H9 (cell line): Measurements from ENCODE around the gene TRANK1. TPM values are rescaled to one million over a fixed set of nuclear protein-coding genes. Genes with fewer than 3 reads are reported as not detected.

Experiments used
- DNase-seq: peaks from one replicate; pipeline ENCODE4 v3.0.0-alpha.2; 2017
- H2AFZ ChIP-seq: one replicate; pipeline ENCODE4 v1.6.1; 2013; ENCODE audit warnings: mild to moderate bottlenecking, low read length, control low read depth, moderate library complexity
- H2AK5ac ChIP-seq: 2 replicates; pipeline ENCODE4 v1.6.1; 2013; ENCODE audit warnings: low read length, control low read depth, mixed read lengths; ENCODE audit not compliant: insufficient read length
- H2BK120ac ChIP-seq: one replicate; pipeline ENCODE4 v1.6.1; 2013; ENCODE audit warnings: low read depth, mild to moderate bottlenecking, low read length, control low read depth, inconsistent platforms; ENCODE audit not compliant: poor library complexity, severe bottlenecking
- H2BK12ac ChIP-seq: 2 replicates; pipeline ENCODE4 v1.6.1; 2013; ENCODE audit warnings: low read length, control low read depth, mixed read lengths, low read depth; ENCODE audit not compliant: insufficient read length
- H2BK15ac ChIP-seq: 2 replicates; pipeline ENCODE4 v1.6.1; 2013; ENCODE audit warnings: low read depth, low read length, control low read depth
- H2BK20ac ChIP-seq: one replicate; pipeline ENCODE4 v1.6.1; 2013; ENCODE audit warnings: low read depth, mild to moderate bottlenecking, low read length, control low read depth, inconsistent platforms; ENCODE audit not compliant: poor library complexity, severe bottlenecking
- H2BK5ac ChIP-seq: 2 replicates; pipeline ENCODE4 v1.6.1; 2013; ENCODE audit warnings: low read length, control low read depth, mixed read lengths; ENCODE audit not compliant: insufficient read length
- H3K14ac ChIP-seq: 2 replicates; pipeline ENCODE4 v1.6.1; 2013; ENCODE audit warnings: low read length, control low read depth; ENCODE audit not compliant: insufficient read depth
- H3K18ac ChIP-seq: 2 replicates; pipeline ENCODE4 v1.6.1; 2013; ENCODE audit warnings: low read depth, mild to moderate bottlenecking, mixed read lengths, low read length, control low read depth; ENCODE audit not compliant: insufficient read length
- H3K23ac ChIP-seq: 2 replicates; pipeline ENCODE4 v1.6.1; 2013; ENCODE audit warnings: low read length, control low read depth, mixed read lengths, low read depth; ENCODE audit not compliant: insufficient read length
- H3K23me2 ChIP-seq: 2 replicates; pipeline ENCODE4 v1.6.1; 2013; ENCODE audit warnings: low read depth, mild to moderate bottlenecking, mixed read lengths, low read length, control low read depth; ENCODE audit not compliant: insufficient read length, poor library complexity, severe bottlenecking
- H3K27ac ChIP-seq: 2 replicates; pipeline ENCODE4 v1.5.1; 2013; ENCODE audit warnings: low read length, control low read depth, mixed read lengths, low read depth; ENCODE audit not compliant: insufficient read length
- H3K27me3 ChIP-seq: 2 replicates; pipeline ENCODE4 v1.6.1; 2013; ENCODE audit warnings: low read length, control low read depth, inconsistent platforms; ENCODE audit not compliant: insufficient read depth
- H3K4ac ChIP-seq: 2 replicates; pipeline ENCODE4 v1.6.1; 2013; ENCODE audit warnings: low read depth, mild to moderate bottlenecking, control low read depth, inconsistent platforms, low read length, moderate library complexity
- H3K4me1 ChIP-seq: 2 replicates; pipeline ENCODE4 v1.6.1; 2013; ENCODE audit warnings: low read length, control low read depth, inconsistent platforms; ENCODE audit not compliant: insufficient read depth
- H3K4me2 ChIP-seq: 2 replicates; pipeline ENCODE4 v1.6.1; 2013; ENCODE audit warnings: low read length, control low read depth, mixed read lengths; ENCODE audit not compliant: insufficient read length, insufficient read depth
- H3K56ac ChIP-seq: 2 replicates; pipeline ENCODE4 v1.6.1; 2013; ENCODE audit warnings: low read depth, mild to moderate bottlenecking, mixed read lengths, low read length, control low read depth; ENCODE audit not compliant: insufficient read length
- H3K79me1 ChIP-seq: 2 replicates; pipeline ENCODE4 v1.6.1; 2013; ENCODE audit warnings: low read depth, mild to moderate bottlenecking, moderate library complexity, low read length, control low read depth, inconsistent platforms; ENCODE audit not compliant: insufficient read depth, poor library complexity, severe bottlenecking
- H3K79me2 ChIP-seq: 2 replicates; pipeline ENCODE4 v1.6.1; 2013; ENCODE audit warnings: low read length, control low read depth, inconsistent platforms; ENCODE audit not compliant: insufficient read depth
- H3K9ac ChIP-seq: 2 replicates; pipeline ENCODE4 v1.6.1; 2013; ENCODE audit warnings: low read length, control low read depth, mixed read lengths; ENCODE audit not compliant: insufficient read length; ENCODE audit errors: extremely low read depth
- H3K9me3 ChIP-seq: one replicate; pipeline ENCODE4 v1.6.1; 2013; ENCODE audit warnings: low read depth, low read length, inconsistent platforms; ENCODE audit not compliant: control insufficient read depth
- H3T11ph ChIP-seq: one replicate; pipeline ENCODE4 v1.6.1; 2013; ENCODE audit warnings: mild to moderate bottlenecking, low read length, control low read depth, inconsistent platforms
- H4K20me1 ChIP-seq: one replicate; pipeline ENCODE4 v1.6.1; 2013; ENCODE audit not compliant: control insufficient read depth, insufficient read length, insufficient read depth
- H4K5ac ChIP-seq: 2 replicates; pipeline ENCODE4 v1.6.1; 2013; ENCODE audit warnings: low read depth, mild to moderate bottlenecking, mixed read lengths, low read length, control low read depth; ENCODE audit not compliant: insufficient read length
- H4K8ac ChIP-seq: replicated peaks from 2 replicates; pipeline ENCODE4 v1.6.1; 2013; ENCODE audit warnings: low read length, control low read depth, mixed read lengths, low read depth; ENCODE audit not compliant: insufficient read length
- H4K91ac ChIP-seq: 2 replicates; pipeline ENCODE4 v1.6.1; 2013; ENCODE audit warnings: low read depth, mild to moderate bottlenecking, moderate library complexity, mixed read lengths, low read length, control low read depth; ENCODE audit not compliant: insufficient read length
- H3K27ac Mint-ChIP-seq, 3 experiments: 2 replicates in 2 of 3; 3 replicates in 1 of 3; pipeline ENCODE4 v1.8.0; 2020 to 2021; ENCODE audit warnings: mixed read lengths in 3 of 3, mild to moderate bottlenecking in 1 of 3, moderate library complexity in 1 of 3
- H3K27me3 Mint-ChIP-seq: 2 replicates; pipeline ENCODE4 v1.8.0; 2021; ENCODE audit warnings: low read depth, mild to moderate bottlenecking, moderate library complexity, mixed read lengths
- H3K36me3 Mint-ChIP-seq, 3 experiments: 2 replicates in 2 of 3; 3 replicates in 1 of 3; pipeline ENCODE4 v1.8.0; 2020 to 2021; ENCODE audit warnings: low read depth in 3 of 3, mixed read lengths in 3 of 3; ENCODE audit not compliant: insufficient read depth in 1 of 3
- H3K4me1 Mint-ChIP-seq, 2 experiments: 2 replicates each; pipeline ENCODE4 v1.8.0; 2020; ENCODE audit warnings: mixed read lengths in 2 of 2
- H3K4me3 Mint-ChIP-seq, 2 experiments: 2 replicates in 1 of 2; 3 replicates in 1 of 2; pipeline ENCODE4 v1.8.0; 2020 to 2021; ENCODE audit warnings: mild to moderate bottlenecking in 2 of 2, mixed read lengths in 2 of 2, moderate library complexity in 1 of 2
- H3K9me3 Mint-ChIP-seq, 2 experiments: 2 replicates in 1 of 2; 3 replicates in 1 of 2; pipeline ENCODE4 v1.8.0; 2020; ENCODE audit warnings: mild to moderate bottlenecking in 2 of 2, mixed read lengths in 2 of 2, moderate library complexity in 1 of 2
- CTCF ChIP-seq: fragments of 200-600 bp; sonication (generic); conservative IDR thresholded peaks from 3 replicates; pipeline ENCODE4 v1.8.0; 2021; ENCODE audit warnings: antibody characterized with exemption, mild to moderate bottlenecking
- WGBS: extraction: QIAGEN DNeasy Blood & Tissue Kit; methylation state at CpG from one replicate; pipeline ENCODE4 v1.1.7; 2013; ENCODE audit warnings: missing lambda C conversion rate, low lambda C conversion rate, mixed read lengths; ENCODE audit not compliant: insufficient read length; ENCODE audit errors: extremely low coverage; 5-methylcytosine and 5-hydroxymethylcytosine counted together
- total RNA-seq: library from RNA; stranded (reverse); gene quantifications from 2 replicates; pipeline ENCODE4 v1.2.1, GENCODE V29; 2021

The TRANK1 gene
- total RNA-seq, 1 experiment from 2014 or later: 5.9 TPM

- Histone ChIP-seq H2AFZ (no peak overlapping the region), H3K4ac (no peak overlapping the region), H2BK5ac (no peak overlapping the region), H4K8ac (no peak overlapping the region), H3K27me3 (no peaks in the 10 kb centered on the region), H3K4me1 (no peaks in the 10 kb centered on the region; the same call in 1 of the 2 replicates), H2AK5ac (no peak overlapping the region), H3K56ac (no peak overlapping the region), H3K79me1 (no peaks in the 10 kb centered on the region), H4K91ac (no peak overlapping the region), H4K20me1 (no peaks in the 10 kb centered on the region), H3K9me3 (no peaks in the 10 kb centered on the region), H2BK20ac (peak overlapping the region; percentile 45), H3K4me2 (no peak overlapping the region), H3K23me2 (no peaks in the 10 kb centered on the region), H3K79me2 (no peaks in the 10 kb centered on the region), H2BK12ac (no peak overlapping the region), H3T11ph (no peak overlapping the region), H3K18ac (peak overlapping the region; percentile 6), H2BK15ac (no peak overlapping the region), H3K23ac (no peak overlapping the region), H2BK120ac (no peak overlapping the region), H3K27ac (no peak overlapping the region), H4K5ac (no peak overlapping the region), H3K14ac (no peak overlapping the region), H3K9ac (no peak overlapping the region)
- H3K36me3 Mint-ChIP-seq: peaks cover 0 to 14% (median 0%) of the 10 kb centered on the region in 3 experiments; a peak in 3 of 7 replicates
- H3K9me3 Mint-ChIP-seq: peaks cover 13 to 15% of the 10 kb centered on the region in 2 experiments
- WGBS: no CpG with 5 or more reads among the region's 2 CpGs
- no peaks in the 10 kb centered on the region for H3K27me3 Mint-ChIP-seq
- no peak overlapping the region for H3K4me3 Mint-ChIP-seq
- DNase-seq: peak; percentile 44
- peak overlapping the region in 1 of 3 experiments; percentile 74; a peak in 1 of 7 replicates for H3K27ac Mint-ChIP-seq
- peaks cover 15 to 17% of the 10 kb centered on the region in 2 experiments for H3K4me1 Mint-ChIP-seq
- no peak for TF ChIP-seq CTCF
These were observed 140.4 kb downstream of the TRANK1 start for GRCh38 chr3:36804295-36805055.
